HG03159 (cell line): Measurements from ENCODE around the gene CPM.

ENCODE experiments used
- ATAC-seq: cut with Tn5 transposase; IDR thresholded peaks from one replicate; pipeline ENCODE4 v1.9.1; 2021; ENCODE audit warnings: mild to moderate bottlenecking, moderate library complexity; ENCODE audit not compliant: unreplicated experiment

Gene CPM

DNA sequence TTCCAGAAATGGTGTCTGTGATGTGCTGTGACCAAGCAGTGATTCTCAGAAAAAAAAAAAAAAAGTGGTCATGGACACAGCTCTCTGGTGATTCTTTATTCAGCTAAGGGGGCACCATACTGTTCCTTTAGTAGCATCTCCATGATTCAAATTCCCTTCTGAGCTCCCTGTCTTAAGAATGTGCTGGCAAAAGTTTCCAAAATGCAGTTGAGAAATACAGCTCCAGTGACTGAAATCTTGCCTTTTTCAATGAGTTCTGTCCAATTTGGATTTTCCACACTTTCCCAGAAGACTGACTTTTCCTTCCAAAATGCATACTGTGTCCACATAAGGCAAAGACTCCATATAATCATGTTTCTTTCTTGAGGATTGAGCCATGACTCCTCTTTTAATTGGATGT lies 24.3 kb upstream of the CPM start:
- no peak for ATAC-seq

- no peak for ATAC-seq
These were observed 23.5 kb upstream of the CPM start for GRCh38 chr12:68956466-68956865.

GRCh38 chr12:68954811-68955210 lies 21.8 kb upstream of the CPM start:
- no peak for ATAC-seq

DNA sequence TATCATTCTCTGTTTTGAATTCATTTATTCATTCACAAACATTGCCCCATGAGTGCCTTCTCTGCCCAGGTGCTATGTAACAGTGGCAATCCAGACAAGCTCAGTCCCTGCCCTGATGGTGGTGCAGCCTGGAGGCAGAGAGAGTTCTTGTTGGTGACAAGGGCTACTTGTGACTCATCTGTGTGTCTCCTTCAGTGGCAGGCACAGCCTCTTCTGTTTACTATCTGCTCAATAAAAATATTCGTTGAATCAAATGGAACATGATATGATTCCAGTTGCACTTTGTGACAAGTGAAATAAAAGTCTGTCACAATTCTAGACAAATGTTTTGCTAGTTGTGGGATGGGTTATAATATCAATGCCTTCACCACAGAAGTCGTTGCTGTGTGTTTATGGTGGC lies 20.6 kb upstream of the CPM start:
- ATAC-seq, result no peak

DNA sequence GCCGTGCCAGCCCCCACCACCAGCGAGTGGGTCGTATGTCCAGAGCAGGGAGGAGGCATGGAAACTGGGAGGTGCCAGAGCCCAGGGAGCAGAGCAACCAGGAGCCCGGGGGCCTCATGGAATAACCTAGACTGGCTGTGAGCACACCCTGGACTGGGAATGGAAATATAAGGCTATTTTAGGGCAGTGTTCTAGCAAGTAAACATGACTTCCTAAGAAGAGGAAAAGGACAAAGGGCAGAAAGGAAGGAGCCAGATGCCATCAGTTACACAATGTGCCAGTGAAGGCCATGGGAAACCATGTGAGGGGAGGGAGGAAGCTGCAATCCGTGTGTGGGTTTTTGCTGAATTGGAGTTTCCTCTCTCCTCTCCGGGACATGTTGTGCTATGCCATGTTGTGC lies 18.7 kb upstream of the CPM start:
- ATAC-seq, result no peak

DNA sequence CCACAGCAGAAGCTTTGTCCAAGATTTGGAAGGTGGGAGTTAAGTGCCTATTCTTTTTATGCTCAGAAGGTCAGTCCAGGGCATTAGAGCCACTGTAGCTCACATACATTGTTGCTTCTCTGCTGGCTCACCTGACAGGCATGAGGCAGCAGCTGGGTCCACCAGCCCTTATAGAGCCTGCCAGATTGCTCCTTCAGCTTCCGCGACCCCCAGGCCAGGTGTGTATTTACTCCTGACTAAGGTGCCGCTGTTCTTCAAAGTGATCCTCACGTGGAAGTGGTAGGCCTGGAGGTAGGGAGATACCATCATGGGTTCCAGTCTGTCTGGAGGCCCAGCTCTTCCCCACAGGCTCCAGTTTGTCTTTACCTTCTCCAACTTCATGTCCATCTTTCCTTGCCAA lies 17.5 kb upstream of the CPM start:
- no peak for ATAC-seq

GRCh38 chr12:68945255-68945654 lies 12.3 kb upstream of the CPM start:
- no peak for ATAC-seq

DNA sequence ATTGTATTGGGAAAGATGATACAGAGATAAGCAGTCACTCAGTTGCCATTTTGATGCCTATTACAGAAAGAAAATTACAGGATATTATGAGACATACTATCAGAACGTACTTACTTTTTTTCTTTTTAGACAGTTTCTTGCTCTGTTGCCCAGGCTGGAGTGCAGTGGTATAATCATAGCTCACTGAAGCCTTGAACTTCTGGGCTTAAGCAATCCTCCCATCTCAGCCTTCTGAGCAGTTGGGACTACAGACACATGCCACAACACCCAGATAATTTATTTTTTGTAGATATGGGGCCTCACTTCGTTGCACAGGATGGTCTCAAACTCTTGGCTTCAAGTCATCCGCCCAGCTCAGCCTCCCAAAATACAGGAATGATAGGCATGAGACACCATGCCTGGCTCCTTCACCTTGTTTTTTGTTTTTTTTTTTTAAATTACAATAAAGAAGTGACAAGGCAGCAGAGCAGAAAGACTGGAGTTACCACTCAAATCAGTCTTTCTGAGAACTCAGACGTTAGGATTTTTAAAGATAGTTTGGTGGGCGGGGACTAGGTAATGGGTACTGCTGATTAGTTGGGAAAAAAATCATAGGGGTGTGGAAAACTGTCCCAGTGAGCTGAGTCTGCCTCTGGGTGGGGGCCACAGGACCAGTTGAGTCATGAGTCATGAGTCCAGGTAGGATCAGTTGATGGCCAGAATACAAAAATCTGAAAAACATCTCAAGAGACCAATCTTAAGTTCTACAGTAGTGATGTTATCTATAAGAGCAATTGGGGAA lies 11.5 kb upstream of the CPM start:
- no peak for ATAC-seq

- no peak for ATAC-seq
These were observed 10.9 kb upstream of the CPM start for GRCh38 chr12:68943848-68944247.

DNA sequence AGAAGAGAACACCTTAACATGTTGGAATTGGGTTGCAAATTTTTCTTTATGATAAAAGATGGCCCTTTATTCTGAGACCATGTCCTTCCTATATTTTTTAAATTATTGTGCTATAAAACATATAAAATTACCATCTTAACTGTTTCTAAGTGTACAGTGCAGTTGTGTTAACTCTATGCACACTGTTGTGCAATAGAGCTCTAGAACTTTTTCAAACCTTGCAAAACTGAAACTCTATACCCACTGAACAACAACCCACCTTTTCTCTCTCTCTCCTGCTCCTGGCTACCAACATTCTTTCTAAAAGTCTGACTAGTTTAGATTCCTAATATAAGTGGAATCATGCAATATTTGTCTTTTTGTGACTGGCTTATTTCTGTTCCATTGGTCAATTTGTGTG lies 7.8 kb upstream of the CPM start:
- ATAC-seq, result no peak

GRCh38 chr12:68939505-68939904 lies 6.5 kb upstream of the CPM start:
- no peak for ATAC-seq

DNA sequence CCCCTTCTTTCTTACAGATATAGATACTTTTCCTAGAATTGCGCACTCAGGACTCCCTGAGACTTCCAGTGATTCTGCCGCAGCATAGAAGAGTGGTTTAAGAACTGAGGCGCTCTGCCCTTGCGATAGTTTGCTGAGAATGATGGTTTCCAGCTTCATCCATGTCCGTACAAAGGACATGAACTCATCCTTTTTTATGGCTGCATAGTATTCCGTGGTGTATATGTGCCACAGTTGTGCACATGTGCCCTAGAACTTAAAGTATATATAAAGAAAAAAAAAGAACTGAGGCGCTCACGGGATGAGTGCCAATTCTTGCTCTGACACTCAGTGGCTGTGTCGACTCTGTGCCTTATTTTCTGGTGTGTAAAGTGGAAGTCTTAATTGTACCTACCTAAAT lies 1.4 kb upstream of the CPM start:
- ATAC-seq, result no peak

DNA sequence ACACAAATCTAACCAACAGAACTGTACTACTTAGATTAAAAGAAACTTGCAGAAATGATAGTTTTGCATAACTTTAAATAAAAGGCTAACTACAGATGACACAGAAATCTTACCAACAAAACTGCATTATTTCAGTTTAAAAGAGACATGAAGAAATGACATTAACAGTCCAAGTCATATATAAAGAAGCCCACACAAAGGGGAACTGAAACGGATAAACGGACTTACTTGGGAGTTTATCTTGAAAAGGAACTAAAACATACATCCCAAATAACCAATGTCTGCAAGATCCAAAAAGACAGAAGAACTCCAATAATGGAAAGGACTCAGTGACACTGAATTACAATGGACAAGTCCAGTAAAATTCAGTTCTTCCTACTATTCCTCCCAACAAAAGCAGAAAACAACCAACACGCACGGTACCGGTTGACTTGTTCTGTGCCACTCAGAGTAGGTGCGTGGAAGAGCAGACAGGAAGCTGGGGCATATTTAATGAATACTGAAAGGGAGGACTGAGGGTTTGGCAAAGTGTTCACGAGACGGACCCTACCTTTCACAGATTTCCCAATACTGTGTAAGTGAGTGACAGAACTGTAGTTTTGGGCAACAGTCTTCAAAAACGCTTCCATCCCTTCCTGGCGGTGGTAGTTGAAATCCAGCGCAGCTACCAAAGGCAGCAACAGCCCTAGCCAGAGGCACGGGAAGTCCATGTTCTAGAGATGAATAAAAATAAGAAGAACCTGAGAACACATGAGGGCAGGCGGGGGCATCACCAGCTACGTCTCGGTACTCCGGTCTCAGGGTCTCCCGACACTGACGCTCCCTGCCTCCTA lies 627 bp downstream of the CPM start:
- ATAC-seq, result peak; percentile 32

GRCh38 chr12:68930178-68930577 lies 2.8 kb downstream of the CPM start:
- ATAC-seq, result no peak

GRCh38 chr12:68924546-68924945 lies 8.4 kb downstream of the CPM start:
- ATAC-seq, result no peak

GRCh38 chr12:68919581-68920239 lies 13.3 kb downstream of the CPM start:
- no peak for ATAC-seq

DNA sequence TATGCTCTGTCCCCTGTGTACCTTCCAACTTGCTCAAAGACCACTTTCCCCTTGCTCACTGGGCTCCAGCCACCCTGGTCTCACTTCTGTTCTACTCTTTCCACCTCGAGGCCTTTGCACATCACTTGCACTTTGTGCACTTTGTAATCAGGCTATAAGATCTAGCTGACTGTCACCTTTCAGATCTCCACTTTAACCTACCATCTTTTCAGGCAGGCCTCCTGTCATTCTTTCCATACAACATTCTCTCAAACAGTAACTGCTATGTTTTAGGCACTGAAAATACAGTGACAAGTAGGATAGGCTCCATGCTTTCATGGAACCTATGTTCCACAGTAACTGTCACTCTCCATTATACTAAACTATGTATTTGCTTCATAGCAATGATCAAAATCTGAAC lies 14.0 kb downstream of the CPM start:
- ATAC-seq, result no peak

DNA sequence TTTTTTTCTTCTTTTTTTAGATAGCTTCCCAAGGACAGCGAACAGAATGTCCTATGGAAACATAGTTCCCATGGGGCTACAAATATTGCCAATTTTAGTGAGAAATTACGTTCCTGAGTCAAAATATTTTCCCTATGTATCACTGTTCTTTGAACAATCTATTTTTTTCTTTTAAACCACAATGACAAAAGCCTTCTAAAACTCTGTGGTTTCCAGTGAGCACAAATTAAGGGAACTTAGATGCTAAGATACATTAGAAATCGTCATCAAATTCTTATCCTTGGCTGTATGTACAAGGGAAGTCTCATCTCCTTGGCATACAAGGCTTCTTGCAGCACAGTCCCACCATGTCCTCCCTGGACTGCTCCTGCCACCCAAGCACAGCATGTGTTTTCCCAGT lies 17.9 kb downstream of the CPM start:
- ATAC-seq, result no peak

DNA sequence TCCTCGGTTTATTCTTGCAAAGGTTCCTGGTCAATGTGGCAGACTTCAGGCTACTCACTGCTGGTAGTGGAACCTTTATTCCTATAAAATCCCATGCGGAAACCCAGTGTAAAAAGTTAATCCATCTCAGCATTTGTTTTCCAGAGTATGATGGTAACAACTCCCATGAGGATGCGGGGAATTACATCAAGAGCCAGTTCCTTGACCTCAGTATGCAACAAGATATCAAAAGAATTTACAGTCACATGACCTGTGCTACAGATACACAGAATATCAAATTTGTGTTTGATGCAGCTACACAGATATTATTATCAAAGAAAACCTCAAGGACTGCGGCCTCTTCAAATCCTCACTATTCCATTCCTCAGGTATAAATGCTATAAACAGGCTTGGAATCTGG lies 19.3 kb downstream of the CPM start:
- ATAC-seq, result no peak

DNA sequence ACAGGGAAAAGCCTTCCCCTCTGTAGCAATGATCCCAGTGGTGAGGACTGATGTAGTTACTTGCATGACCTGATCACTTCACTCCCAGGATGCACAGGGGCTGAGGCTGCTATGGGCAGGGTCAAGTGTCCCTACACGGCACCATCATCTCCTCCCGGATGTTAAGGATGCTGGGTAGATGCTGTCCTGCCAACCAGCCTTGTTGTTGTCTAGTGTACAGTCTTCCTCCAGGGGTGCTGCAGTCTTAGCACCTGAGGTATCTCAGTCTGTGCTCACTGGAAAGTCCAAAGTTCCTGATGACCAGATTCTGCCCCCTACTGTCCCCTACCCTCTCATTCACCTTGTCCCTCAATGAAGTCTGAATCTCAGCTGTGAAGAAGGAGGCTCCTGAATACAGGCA lies 20.1 kb downstream of the CPM start:
- no peak for ATAC-seq

GRCh38 chr12:68911197-68911718 lies 21.7 kb downstream of the CPM start:
- ATAC-seq, result no peak

DNA sequence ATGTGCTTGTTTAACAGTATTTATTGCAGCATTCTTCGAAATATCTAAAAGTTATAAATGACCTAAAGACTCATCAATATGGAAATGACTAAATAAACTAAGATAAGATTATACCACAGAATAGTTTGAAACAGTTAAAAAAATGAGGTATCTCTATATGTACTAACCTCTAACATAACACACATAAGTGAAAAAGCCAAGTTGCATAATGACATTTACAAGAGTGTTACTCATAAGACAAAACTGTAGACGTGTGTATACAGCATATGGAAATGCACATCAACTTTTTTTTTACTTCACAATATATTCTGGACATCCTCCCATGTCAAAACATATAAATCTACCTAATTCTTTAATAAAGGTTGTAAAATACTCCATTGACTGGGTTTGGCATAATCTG lies 22.8 kb downstream of the CPM start:
- no peak for ATAC-seq
